ENCODE data around the gene CABLES2. TPM values are rescaled to one million over a fixed set of nuclear protein-coding genes. Genes with fewer than 3 reads are reported as not detected.

Gene CABLES2
- polyA plus RNA-seq, 2 of the 4 experiments (the other 2 are of a cell fraction): 3.9 to 7.7 TPM

DNA sequence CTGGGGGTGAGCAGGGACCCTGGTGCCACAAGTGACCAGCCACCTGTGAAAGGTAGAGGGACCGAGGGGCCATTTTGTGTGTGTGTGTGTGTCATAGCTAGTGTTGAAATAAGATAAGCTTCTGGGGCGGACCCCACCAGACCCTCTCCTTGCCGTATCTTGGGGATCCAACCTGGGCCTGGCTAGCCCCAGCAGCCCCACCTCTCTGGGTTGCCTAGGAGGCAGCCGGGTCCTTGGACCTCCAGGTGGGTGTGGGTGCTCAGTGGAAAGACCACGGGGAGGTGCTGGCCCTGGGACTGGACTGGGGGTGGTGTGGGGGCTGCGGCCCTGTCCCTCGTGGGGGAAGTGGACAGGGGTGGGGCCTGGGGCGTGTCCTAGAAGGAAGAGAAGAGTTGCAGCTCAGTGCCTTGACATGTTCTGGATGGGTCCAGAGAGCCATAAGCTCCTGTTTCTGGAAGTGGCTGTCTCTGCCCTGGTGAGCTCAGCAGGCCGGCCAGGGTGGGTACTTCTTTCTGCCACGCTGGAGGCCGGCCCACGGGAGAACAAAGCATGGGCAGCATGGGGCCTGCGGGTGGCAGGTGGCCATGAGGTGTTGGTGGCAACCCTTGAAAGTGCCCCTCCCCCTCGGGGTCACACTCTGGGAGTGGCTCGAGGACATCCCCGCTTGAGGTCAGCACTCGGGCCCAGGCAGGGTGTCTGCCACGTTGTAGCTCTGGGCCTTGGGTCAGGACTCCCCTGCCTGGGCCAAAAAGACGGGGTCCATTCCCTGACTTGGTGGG is 11.8 kb upstream of the CABLES2 start:
- H3K4me1 ChIP-seq: no peaks in the 10 kb centered on the region
- no peak overlapping the region for H3K27ac ChIP-seq
- no peak overlapping the region for H3K4me3 ChIP-seq
- ChIA-PET POLR2A (no interaction called here), CTCF (interaction anchor here (0.8 to 2.9 kb wide), 3 partner anchors 9 to 103 kb away, joined by 3 to 24 read pairs (median 4); no protein-coding TSS in a partner anchor)
- 37% methylated on average over 11 of the region's 19 CpGs for WGBS (ENCODE audit: missing lambda C conversion rate)
- H3K4me2 ChIP-seq: no peak overlapping the region
- TF ChIP-seq EP300 (IDR thresholded peaks at IDR 0.05): no peak
- TF ChIP-seq POLR2AphosphoS2 (conservative IDR thresholded peaks at IDR 0.05; ENCODE audit: low read length): no peak
- TF ChIP-seq NPAS2 (CRISPR knock-in tag; IDR thresholded peaks at IDR 0.05; ENCODE audit: borderline replicate concordance): no peak
- ATAC-seq (no peak), FAIRE-seq (no peak), DNase-seq (ENCODE audit: low read depth in 1 of 2, low spot score in 1 of 2) (no peak)
- no peaks in the 10 kb centered on the region for H3K9me3 ChIP-seq

GRCh38 chr20:62417981-62418708 is 11.1 kb upstream of the CABLES2 start:
- POLR2A ChIA-PET: no interaction called here
- Histone ChIP-seq H3K4me1 (no peaks in the 10 kb centered on the region), H3K4me3 (no peak overlapping the region), H3K27ac (no peak overlapping the region), H3K9me3 (no peaks in the 10 kb centered on the region), H3K4me2 (no peak overlapping the region)
- TF ChIP-seq ZSCAN20 (CRISPR knock-in tag; IDR thresholded peaks at IDR 0.05) (no peak), REST (IDR thresholded peaks at IDR 0.05) (no peak), CEBPB (IDR thresholded peaks at IDR 0.05) (no peak), HMGXB4 (CRISPR knock-in tag; IDR thresholded peaks at IDR 0.05; ENCODE audit: borderline replicate concordance) (no peak), CBX2 (IDR thresholded peaks at IDR 0.05; ENCODE audit: borderline replicate concordance, low read depth) (no peak), JUNB (IDR thresholded peaks at IDR 0.05) (no peak), HOXB13 (CRISPR knock-in tag; IDR thresholded peaks at IDR 0.05; ENCODE audit: low read depth) (no peak), JUN (IDR thresholded peaks at IDR 0.05) (no peak), CBX8 (IDR thresholded peaks at IDR 0.05) (no peak), FOSB (CRISPR knock-in tag; IDR thresholded peaks at IDR 0.05) (no peak), RFX5 (IDR thresholded peaks at IDR 0.05) (no peak), BCL3 (IDR thresholded peaks at IDR 0.05) (no peak), FOXS1 (CRISPR knock-in tag; IDR thresholded peaks at IDR 0.05) (no peak), POLR2AphosphoS2 (conservative IDR thresholded peaks at IDR 0.05; ENCODE audit: low read length) (no peak), ZNF302 (CRISPR knock-in tag; IDR thresholded peaks at IDR 0.05) (no peak), ESRRA (IDR thresholded peaks at IDR 0.05; ENCODE audit: borderline replicate concordance, low read length) (no peak)
- TF ChIP-seq, protein P1, sequence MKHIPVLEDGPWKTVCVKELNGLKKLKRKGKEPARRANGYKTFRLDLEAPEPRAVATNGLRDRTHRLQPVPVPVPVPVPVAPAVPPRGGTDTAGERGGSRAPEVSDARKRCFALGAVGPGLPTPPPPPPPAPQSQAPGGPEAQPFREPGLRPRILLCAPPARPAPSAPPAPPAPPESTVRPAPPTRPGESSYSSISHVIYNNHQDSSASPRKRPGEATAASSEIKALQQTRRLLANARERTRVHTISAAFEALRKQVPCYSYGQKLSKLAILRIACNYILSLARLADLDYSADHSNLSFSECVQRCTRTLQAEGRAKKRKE (CRISPR knock-in tag; IDR thresholded peaks at IDR 0.05; ENCODE audit: low read depth): no peak
- ATAC-seq (no peak), FAIRE-seq (no peak), DNase-seq (ENCODE audit: low read depth in 1 of 2, low spot score in 1 of 2) (no peak)
- WGBS (ENCODE audit: missing lambda C conversion rate): 48% methylated on average over 17 of the region's 25 CpGs
- CTCF ChIA-PET: interaction anchor here (0.8 to 2.9 kb wide), 2 partner anchors 8 to 104 kb away, joined by 3 to 24 read pairs; no protein-coding TSS in a partner anchor
